D721Med (cell line): Measurements from ENCODE around the gene LUC7L2.
A peak's percentile ranks its signal among the peaks of the same experiment; 100 is the strongest.

ENCODE experiments used
- DNase-seq: peaks from one replicate; pipeline ENCODE4 v3.0.0; 2011; ENCODE audit warnings: low spot score; ENCODE audit not compliant: insufficient read length
- FAIRE-seq: peaks from 2 replicates; lab custom pipeline; 2011; peaks lifted over from hg19 to GRCh38; lab: Jason Lieb, UNC
- CTCF ChIP-seq: IDR thresholded peaks from 2 replicates; pipeline ENCODE4 v1.5.1; 2012; ENCODE audit warnings: mild to moderate bottlenecking, control low read depth; ENCODE audit not compliant: insufficient read depth; ENCODE audit errors: missing control alignments

The LUC7L2 gene

GRCh38 chr7:139358541-139359365 is 941 bp upstream of the LUC7L2 start:
- DNase-seq (no peak), FAIRE-seq (no peak)
- no peak for TF ChIP-seq CTCF

GRCh38 chr7:139360210-139360947 is 685 bp downstream of the LUC7L2 start:
- FAIRE-seq (no peak), DNase-seq (peak; percentile 71)
- no peak for TF ChIP-seq CTCF

- no peak for TF ChIP-seq CTCF
- no peak for DNase-seq
- no peak for FAIRE-seq
Observed at GRCh38 chr7:139360948-139361307, 1.2 kb downstream of the LUC7L2 start.

- no peak for FAIRE-seq
- TF ChIP-seq CTCF = no peak
- no peak for DNase-seq
Observed at GRCh38 chr7:139361523-139361922, 1.8 kb downstream of the LUC7L2 start.

GRCh38 chr7:139362302-139362701 is 2.6 kb downstream of the LUC7L2 start:
- FAIRE-seq (no peak), DNase-seq (no peak)
- TF ChIP-seq CTCF = no peak

GRCh38 chr7:139362981-139363380 is 3.3 kb downstream of the LUC7L2 start:
- no peak for TF ChIP-seq CTCF
- DNase-seq (no peak), FAIRE-seq (no peak)

- DNase-seq (no peak), FAIRE-seq (no peak)
- TF ChIP-seq CTCF = no peak
Observed at GRCh38 chr7:139365336-139365735, 5.6 kb downstream of the LUC7L2 start.
